Measurements from ENCODE around the gene RPS19.

The RPS19 gene

GRCh38 chr19:41816761-41817160 lies 43.3 kb upstream of the RPS19 start:
- in situ Hi-C loops (cut with MboI; ENCODE audit: low sequenced_read_pairs, unreplicated experiment) = no loop called here
- TF ChIP-seq, protein P1, sequence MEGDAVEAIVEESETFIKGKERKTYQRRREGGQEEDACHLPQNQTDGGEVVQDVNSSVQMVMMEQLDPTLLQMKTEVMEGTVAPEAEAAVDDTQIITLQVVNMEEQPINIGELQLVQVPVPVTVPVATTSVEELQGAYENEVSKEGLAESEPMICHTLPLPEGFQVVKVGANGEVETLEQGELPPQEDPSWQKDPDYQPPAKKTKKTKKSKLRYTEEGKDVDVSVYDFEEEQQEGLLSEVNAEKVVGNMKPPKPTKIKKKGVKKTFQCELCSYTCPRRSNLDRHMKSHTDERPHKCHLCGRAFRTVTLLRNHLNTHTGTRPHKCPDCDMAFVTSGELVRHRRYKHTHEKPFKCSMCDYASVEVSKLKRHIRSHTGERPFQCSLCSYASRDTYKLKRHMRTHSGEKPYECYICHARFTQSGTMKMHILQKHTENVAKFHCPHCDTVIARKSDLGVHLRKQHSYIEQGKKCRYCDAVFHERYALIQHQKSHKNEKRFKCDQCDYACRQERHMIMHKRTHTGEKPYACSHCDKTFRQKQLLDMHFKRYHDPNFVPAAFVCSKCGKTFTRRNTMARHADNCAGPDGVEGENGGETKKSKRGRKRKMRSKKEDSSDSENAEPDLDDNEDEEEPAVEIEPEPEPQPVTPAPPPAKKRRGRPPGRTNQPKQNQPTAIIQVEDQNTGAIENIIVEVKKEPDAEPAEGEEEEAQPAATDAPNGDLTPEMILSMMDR (IDR thresholded peaks at IDR 0.05; ENCODE audit: borderline replicate concordance, control extremely low read depth, extremely low read depth, insufficient read depth, missing control alignments) = no peak
- no peak for DNase-seq (ENCODE audit: low spot score)

DNA sequence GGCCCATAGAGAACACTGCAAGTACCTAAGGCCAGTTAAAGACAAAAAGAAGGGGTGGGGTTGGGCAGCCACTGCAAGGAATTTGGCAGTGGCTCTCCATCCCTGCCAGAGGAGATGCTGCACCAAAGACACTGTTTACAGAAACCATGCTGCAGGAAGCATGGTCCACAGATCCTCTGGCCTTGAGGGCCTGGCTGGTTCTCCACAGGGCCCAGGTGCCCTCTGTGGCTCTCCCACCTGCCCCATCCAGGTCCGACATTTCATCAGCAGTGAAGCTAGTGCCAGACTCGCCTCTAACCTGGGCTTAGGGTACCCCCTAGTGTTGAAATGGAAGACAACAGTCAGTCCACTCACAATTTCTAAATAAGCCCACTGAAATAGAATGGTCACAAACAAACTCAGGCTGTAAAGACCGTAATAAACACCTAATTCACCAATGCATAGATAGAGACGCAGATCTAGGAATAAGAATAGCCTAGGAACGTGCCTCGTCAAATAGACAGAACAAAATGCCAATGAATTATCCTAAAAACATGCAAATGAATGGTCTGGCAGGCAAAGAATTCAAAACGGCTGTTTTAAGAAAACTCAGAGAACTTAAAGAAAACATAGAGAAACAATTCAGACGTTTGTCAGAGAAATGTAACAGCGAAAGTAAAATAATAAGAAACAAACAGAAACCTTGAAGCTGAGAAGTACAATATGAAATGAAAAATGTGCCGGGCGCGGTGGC lies 38.9 kb upstream of the RPS19 start:
- DNase-seq (ENCODE audit: low spot score) = peak; percentile 85

GRCh38 chr19:41837981-41838708 lies 21.9 kb upstream of the RPS19 start:
- no peak for DNase-seq (ENCODE audit: low spot score)
- in situ Hi-C loops (cut with MboI; ENCODE audit: low sequenced_read_pairs, unreplicated experiment) = no loop called here
- TF ChIP-seq, protein P1 (IDR thresholded peaks at IDR 0.05; ENCODE audit: borderline replicate concordance, control extremely low read depth, extremely low read depth, insufficient read depth, missing control alignments) = no peak

More for the DNA sequence above, 38.9 kb upstream of the RPS19 start:
- TF ChIP-seq, protein P1 (IDR thresholded peaks at IDR 0.05; ENCODE audit: borderline replicate concordance, control extremely low read depth, extremely low read depth, insufficient read depth, missing control alignments) = peak; percentile 57
- in situ Hi-C loops (cut with MboI; ENCODE audit: low sequenced_read_pairs, unreplicated experiment) = no loop called here

DNA sequence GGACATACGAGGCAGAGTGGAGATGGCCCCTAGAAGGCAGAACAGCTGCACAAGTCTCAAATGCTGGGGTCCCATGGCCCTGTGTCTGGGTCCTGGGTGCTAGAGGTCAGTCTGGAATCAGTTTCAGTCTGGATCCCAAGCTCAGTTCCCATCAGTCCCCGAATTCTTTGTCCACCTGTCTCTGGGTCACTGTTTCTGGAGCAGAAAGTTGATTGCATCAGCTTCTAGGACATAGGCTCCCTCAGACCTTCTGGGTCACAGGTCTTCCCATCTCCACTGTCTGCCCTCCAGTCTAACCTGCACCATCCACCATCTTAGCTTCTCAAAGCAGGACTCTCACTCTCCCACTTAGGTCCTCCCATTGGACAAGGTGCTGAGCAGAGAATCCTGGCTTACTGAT lies 20.8 kb upstream of the RPS19 start:
- in situ Hi-C loops (cut with MboI; ENCODE audit: low sequenced_read_pairs, unreplicated experiment) = no loop called here
- no peak for DNase-seq (ENCODE audit: low spot score)
- TF ChIP-seq, protein P1 (IDR thresholded peaks at IDR 0.05; ENCODE audit: borderline replicate concordance, control extremely low read depth, extremely low read depth, insufficient read depth, missing control alignments) = no peak

DNA sequence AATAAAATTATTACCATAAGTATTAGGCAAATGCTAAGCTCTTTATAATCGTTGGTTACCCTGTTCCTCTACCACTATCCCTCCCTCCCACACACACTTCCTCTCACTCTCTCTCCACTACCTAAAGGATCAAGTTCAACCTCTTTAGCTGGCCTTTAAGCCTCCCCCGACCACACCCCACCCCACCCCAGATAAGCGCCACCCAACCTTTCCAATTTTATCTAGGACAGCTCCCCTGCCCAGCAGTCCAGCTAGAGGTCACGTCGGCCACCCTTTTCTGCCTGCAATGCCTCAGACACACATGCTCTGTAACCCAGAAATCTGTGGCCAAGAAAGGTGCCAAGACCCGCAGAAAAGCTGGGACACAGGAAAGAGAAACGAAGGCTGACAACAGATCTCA lies 16.7 kb upstream of the RPS19 start:
- no peak for DNase-seq (ENCODE audit: low spot score)
- in situ Hi-C loops (cut with MboI; ENCODE audit: low sequenced_read_pairs, unreplicated experiment) = no loop called here
- TF ChIP-seq, protein P1 (IDR thresholded peaks at IDR 0.05; ENCODE audit: borderline replicate concordance, control extremely low read depth, extremely low read depth, insufficient read depth, missing control alignments) = no peak

GRCh38 chr19:41844601-41845000 lies 15.5 kb upstream of the RPS19 start, which contains the start of gene LYPD4:
TSS of gene LYPD4 (minus strand) at chr19:41844683. CDS start at chr19:41839285, 5,398 bp downstream.
- in situ Hi-C loops (cut with MboI; ENCODE audit: low sequenced_read_pairs, unreplicated experiment) = no loop called here
- TF ChIP-seq, protein P1 (IDR thresholded peaks at IDR 0.05; ENCODE audit: borderline replicate concordance, control extremely low read depth, extremely low read depth, insufficient read depth, missing control alignments) = no peak
- no peak for DNase-seq (ENCODE audit: low spot score)
